HepG2 (cell line): ENCODE measurements around the gene USP11. TPM values are rescaled to one million over a fixed set of nuclear protein-coding genes. Genes with fewer than 3 reads are reported as not detected.

Experiments
- ATF1 ChIP-seq: IDR thresholded peaks from 2 replicates; pipeline ENCODE4 v1.6.1; 2016; ENCODE audit warnings: mild to moderate bottlenecking, control low read depth
- EZH2 ChIP-seq: conservative IDR thresholded peaks from 2 replicates; pipeline ENCODE4 v1.6.1; 2012; ENCODE audit warnings: mild to moderate bottlenecking, low read depth, low read length, moderate library complexity
- NCOA1 ChIP-seq: sonication (generic); formaldehyde crosslinking; IDR thresholded peaks from 2 replicates; pipeline ENCODE4 v1.9.0; 2021; ENCODE audit warnings: missing genetic modification reagents
- NR3C1 ChIP-seq: sonication (generic); formaldehyde crosslinking; IDR thresholded peaks from 2 replicates; pipeline ENCODE4 v1.4.0; 2020; ENCODE audit warnings: missing genetic modification reagents
- SAFB2 ChIP-seq: sonication (generic); formaldehyde crosslinking; IDR thresholded peaks from 2 replicates; pipeline ENCODE4 v1.5.1; 2020; ENCODE audit warnings: missing genetic modification reagents, low read depth, mild to moderate bottlenecking, borderline replicate concordance
- SALL1 ChIP-seq: sonication (generic); formaldehyde crosslinking; IDR thresholded peaks from 2 replicates; pipeline ENCODE4 v1.8.0; 2022; ENCODE audit warnings: mild to moderate bottlenecking, missing genetic modification reagents
- SRSF4 ChIP-seq: fragments of 200-400 bp; formaldehyde crosslinking; IDR thresholded peaks from one replicate; pipeline ENCODE4 v1.6.1; 2018; ENCODE audit warnings: mild to moderate bottlenecking, low read depth, low read length, moderate library complexity; ENCODE audit not compliant: poor library complexity, severe bottlenecking
- TCF7 ChIP-seq: sonication (generic); IDR thresholded peaks from 2 replicates; pipeline ENCODE4 v1.6.1; 2016; ENCODE audit warnings: antibody characterized with exemption, low read depth
- ZNF501 ChIP-seq: sonication (generic); formaldehyde crosslinking; IDR thresholded peaks from 2 replicates; pipeline ENCODE4 v1.5.1; 2020; ENCODE audit warnings: mild to moderate bottlenecking, moderate library complexity, missing genetic modification reagents
- ZNF558 ChIP-seq: sonication (generic); formaldehyde crosslinking; IDR thresholded peaks from 2 replicates; pipeline ENCODE4 v1.9.0; 2022; ENCODE audit warnings: mild to moderate bottlenecking, missing genetic modification reagents, borderline replicate concordance
- ZNF670 ChIP-seq: sonication (generic); formaldehyde crosslinking; IDR thresholded peaks from 2 replicates; pipeline ENCODE4 v1.8.0; 2022; ENCODE audit warnings: mild to moderate bottlenecking, missing genetic modification reagents, borderline replicate concordance
- ZNF772 ChIP-seq: sonication (generic); formaldehyde crosslinking; IDR thresholded peaks from 2 replicates; pipeline ENCODE4 v1.5.0; 2020; ENCODE audit warnings: mild to moderate bottlenecking, missing genetic modification reagents
- polyA plus RNA-seq, 8 experiments: library from polyadenylated mRNA; depleted of rRNA in 3 of 8; stranded (reverse) in 7 of 8; unstranded in 1 of 8; fragments of >200 nt; fragmentation: Illumina TruSeq in 4 of 8; extraction: Trizol in 4 of 8; gene quantifications; 2 replicates each; pipeline versions ENCODE4 v1.2.1 to v1.2.3, GENCODE V29; 2011 to 2016; ENCODE audit warnings: low read depth in 4 of 8, missing spikeins in 1 of 8, mixed read lengths in 1 of 8; ENCODE audit not compliant: insufficient read depth in 1 of 8
- total RNA-seq, 5 experiments: library from RNA; depleted of rRNA; stranded (reverse); fragments of >200 nt; fragmentation: Illumina TruSeq; extraction: Trizol; gene quantifications; 2 replicates each; pipeline ENCODE4 v1.2.3, GENCODE V29; 2016; ENCODE audit warnings: low read depth in 1 of 5
- TF ChIP-seq, protein P1 (sequence below): sonication (generic); formaldehyde crosslinking; IDR thresholded peaks from 2 replicates; pipeline ENCODE4 v1.8.0; 2022; ENCODE audit warnings: mild to moderate bottlenecking, missing genetic modification reagents, borderline replicate concordance
- TF ChIP-seq, protein P2 (sequence below): sonication (generic); formaldehyde crosslinking; IDR thresholded peaks from 2 replicates; pipeline ENCODE4 v1.5.1; 2020; ENCODE audit warnings: mild to moderate bottlenecking, missing genetic modification reagents, borderline replicate concordance
- TF ChIP-seq, protein P3 (sequence below): sonication (generic); formaldehyde crosslinking; IDR thresholded peaks from 2 replicates; pipeline ENCODE4 v1.8.0; 2022; ENCODE audit warnings: missing genetic modification reagents, low read depth, mild to moderate bottlenecking, borderline replicate concordance
- TF ChIP-seq, protein P4 (sequence below): sonication (generic); formaldehyde crosslinking; IDR thresholded peaks from 2 replicates; pipeline ENCODE4 v1.5.0; 2020; ENCODE audit warnings: missing genetic modification reagents
- TF ChIP-seq, protein P5 (sequence below): sonication (generic); formaldehyde crosslinking; IDR thresholded peaks from 2 replicates; pipeline ENCODE4 v1.5.0; 2020; ENCODE audit warnings: missing genetic modification reagents
- TF ChIP-seq, protein P6 (sequence below): sonication (generic); formaldehyde crosslinking; IDR thresholded peaks from 2 replicates; pipeline ENCODE4 v1.5.1; 2020; ENCODE audit warnings: mild to moderate bottlenecking, missing genetic modification reagents, moderate library complexity
- TF ChIP-seq, protein P7 (sequence below): sonication (generic); formaldehyde crosslinking; IDR thresholded peaks from 2 replicates; pipeline ENCODE4 v1.8.0; 2022; ENCODE audit warnings: missing genetic modification reagents, mild to moderate bottlenecking, moderate library complexity, borderline replicate concordance

The USP11 gene
- total and polyA plus RNA-seq, 2 of the 13 experiments (the other 11 are each of a cell fraction or from before 2014, with no cell fraction given) = 23.8 to 31.7 TPM

DNA sequence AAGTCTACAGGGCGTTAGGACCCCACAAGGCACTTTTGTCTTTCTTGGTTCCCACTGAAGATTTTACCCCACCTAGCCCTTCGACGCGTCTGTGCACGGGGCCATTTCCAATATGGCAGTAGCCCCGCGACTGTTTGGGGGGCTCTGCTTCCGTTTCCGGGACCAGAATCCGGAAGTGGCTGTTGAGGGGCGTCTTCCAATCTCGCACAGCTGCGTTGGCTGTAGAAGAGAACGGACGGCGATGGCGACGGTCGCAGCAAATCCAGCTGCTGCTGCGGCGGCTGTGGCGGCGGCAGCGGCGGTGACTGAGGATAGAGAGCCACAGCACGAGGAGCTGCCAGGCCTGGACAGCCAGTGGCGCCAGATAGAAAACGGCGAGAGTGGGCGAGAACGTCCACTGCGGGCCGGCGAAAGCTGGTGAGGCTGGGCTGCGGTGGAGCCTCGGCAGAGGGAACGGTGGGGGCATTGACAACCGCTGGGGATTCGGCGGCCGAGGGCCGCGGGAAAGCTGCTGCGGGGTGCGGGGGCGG lies at the start of gene USP11 (continued):
- TF ChIP-seq, protein P1, sequence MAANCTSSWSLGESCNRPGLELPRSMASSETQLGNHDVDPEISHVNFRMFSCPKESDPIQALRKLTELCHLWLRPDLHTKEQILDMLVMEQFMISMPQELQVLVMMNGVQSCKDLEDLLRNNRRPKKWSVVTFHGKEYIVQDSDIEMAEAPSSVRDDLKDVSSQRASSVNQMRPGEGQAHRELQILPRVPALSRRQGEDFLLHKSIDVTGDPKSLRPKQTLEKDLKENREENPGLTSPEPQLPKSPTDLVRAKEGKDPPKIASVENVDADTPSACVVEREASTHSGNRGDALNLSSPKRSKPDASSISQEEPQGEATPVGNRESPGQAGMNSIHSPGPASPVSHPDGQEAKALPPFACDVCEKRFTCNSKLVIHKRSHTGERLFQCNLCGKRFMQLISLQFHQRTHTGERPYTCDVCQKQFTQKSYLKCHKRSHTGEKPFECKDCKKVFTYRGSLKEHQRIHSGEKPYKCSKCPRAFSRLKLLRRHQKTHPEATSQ = no peak
- TF ChIP-seq ZNF501 (CRISPR knock-in tag) (no peak), NR3C1 (no peak), NCOA1 (CRISPR knock-in tag) (no peak), SAFB2 (no peak), SRSF4 (no peak), SALL1 (CRISPR knock-in tag) (peak; percentile 49), EZH2 (no peak), ZNF670 (CRISPR knock-in tag) (no peak), TCF7 (no peak), ATF1 (CRISPR knock-in tag) (no peak), ZNF772 (no peak), ZNF558 (CRISPR knock-in tag) (0 out of 2 replicates have a peak, but pooled peaks have one; percentile 46)
- TF ChIP-seq, protein P2, sequence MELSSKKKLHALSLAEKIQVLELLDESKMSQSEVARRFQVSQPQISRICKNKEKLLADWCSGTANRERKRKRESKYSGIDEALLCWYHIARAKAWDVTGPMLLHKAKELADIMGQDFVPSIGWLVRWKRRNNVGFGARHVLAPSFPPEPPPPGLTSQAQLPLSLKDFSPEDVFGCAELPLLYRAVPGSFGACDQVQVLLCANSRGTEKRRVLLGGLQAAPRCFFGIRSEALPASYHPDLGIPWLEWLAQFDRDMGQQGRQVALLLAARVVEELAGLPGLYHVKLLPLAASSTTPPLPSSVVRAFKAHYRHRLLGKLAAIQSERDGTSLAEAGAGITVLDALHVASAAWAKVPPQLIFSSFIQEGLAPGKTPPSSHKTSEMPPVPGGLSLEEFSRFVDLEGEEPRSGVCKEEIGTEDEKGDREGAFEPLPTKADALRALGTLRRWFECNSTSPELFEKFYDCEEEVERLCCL (CRISPR knock-in tag) = no peak
- TF ChIP-seq, protein P3, sequence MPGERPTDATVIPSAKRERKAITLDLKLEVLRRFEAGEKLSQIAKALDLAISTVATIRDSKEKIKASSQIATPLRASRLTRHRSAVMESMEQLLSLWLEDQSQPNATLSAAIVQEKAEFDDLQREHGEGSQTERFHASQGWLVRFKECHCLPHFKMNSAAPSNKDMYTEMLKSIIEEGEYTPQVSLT (CRISPR knock-in tag) = no peak
- TF ChIP-seq, protein P4, sequence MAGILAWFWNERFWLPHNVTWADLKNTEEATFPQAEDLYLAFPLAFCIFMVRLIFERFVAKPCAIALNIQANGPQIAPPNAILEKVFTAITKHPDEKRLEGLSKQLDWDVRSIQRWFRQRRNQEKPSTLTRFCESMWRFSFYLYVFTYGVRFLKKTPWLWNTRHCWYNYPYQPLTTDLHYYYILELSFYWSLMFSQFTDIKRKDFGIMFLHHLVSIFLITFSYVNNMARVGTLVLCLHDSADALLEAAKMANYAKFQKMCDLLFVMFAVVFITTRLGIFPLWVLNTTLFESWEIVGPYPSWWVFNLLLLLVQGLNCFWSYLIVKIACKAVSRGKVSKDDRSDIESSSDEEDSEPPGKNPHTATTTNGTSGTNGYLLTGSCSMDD (CRISPR knock-in tag) = no peak
- TF ChIP-seq, protein P5, sequence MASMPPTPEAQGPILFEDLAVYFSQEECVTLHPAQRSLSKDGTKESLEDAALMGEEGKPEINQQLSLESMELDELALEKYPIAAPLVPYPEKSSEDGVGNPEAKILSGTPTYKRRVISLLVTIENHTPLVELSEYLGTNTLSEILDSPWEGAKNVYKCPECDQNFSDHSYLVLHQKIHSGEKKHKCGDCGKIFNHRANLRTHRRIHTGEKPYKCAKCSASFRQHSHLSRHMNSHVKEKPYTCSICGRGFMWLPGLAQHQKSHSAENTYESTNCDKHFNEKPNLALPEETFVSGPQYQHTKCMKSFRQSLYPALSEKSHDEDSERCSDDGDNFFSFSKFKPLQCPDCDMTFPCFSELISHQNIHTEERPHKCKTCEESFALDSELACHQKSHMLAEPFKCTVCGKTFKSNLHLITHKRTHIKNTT = no peak
- TF ChIP-seq, protein P6, sequence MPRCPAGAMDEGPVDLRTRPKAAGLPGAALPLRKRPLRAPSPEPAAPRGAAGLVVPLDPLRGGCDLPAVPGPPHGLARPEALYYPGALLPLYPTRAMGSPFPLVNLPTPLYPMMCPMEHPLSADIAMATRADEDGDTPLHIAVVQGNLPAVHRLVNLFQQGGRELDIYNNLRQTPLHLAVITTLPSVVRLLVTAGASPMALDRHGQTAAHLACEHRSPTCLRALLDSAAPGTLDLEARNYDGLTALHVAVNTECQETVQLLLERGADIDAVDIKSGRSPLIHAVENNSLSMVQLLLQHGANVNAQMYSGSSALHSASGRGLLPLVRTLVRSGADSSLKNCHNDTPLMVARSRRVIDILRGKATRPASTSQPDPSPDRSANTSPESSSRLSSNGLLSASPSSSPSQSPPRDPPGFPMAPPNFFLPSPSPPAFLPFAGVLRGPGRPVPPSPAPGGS (CRISPR knock-in tag) = no peak
- TF ChIP-seq, protein P7, sequence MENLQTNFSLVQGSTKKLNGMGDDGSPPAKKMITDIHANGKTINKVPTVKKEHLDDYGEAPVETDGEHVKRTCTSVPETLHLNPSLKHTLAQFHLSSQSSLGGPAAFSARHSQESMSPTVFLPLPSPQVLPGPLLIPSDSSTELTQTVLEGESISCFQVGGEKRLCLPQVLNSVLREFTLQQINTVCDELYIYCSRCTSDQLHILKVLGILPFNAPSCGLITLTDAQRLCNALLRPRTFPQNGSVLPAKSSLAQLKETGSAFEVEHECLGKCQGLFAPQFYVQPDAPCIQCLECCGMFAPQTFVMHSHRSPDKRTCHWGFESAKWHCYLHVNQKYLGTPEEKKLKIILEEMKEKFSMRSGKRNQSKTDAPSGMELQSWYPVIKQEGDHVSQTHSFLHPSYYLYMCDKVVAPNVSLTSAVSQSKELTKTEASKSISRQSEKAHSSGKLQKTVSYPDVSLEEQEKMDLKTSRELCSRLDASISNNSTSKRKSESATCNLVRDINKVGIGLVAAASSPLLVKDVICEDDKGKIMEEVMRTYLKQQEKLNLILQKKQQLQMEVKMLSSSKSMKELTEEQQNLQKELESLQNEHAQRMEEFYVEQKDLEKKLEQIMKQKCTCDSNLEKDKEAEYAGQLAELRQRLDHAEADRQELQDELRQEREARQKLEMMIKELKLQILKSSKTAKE = no peak
